Astrocyte (in vitro differentiated cells and primary cell): ENCODE results near the gene RUFY3.
"Not testable (repeated sequence)": the region's sequence is repeated elsewhere in the genome, so short reads cannot be mapped to it uniquely, and the experiment has no call there.

Experiments used
- EZH2 ChIP-seq: IDR thresholded peaks from 2 replicates; pipeline ENCODE4 v1.6.1; 2012; ENCODE audit warnings: mild to moderate bottlenecking, low read length, inconsistent platforms; ENCODE audit not compliant: insufficient read depth
- TF ChIP-seq, protein P1 (sequence below): IDR thresholded peaks from 2 replicates; pipeline ENCODE4 v1.5.1; 2011; ENCODE audit warnings: low read depth, mild to moderate bottlenecking, inconsistent platforms, low read length, moderate library complexity; ENCODE audit not compliant: insufficient read depth

DNA sequence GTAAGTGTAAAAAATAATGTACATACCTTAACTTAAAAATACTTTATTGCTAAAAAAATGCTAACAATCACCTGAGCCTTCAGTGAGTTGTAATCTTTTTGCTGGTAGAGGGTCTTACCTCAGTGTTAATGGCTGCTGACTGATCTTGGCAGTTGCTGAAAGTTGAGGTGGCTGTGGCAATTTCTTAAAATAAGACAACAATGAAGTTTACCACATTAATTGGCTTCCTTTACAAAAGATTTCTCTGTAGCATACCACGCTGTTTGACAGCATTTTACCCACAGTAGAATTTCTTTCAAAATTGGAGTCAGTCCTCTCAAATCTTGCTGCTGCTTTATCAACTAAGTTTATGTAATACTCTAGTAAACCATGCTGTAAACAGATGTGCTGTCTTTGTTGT lies 47.6 kb downstream of the RUFY3 start:
- TF ChIP-seq, protein P1, sequence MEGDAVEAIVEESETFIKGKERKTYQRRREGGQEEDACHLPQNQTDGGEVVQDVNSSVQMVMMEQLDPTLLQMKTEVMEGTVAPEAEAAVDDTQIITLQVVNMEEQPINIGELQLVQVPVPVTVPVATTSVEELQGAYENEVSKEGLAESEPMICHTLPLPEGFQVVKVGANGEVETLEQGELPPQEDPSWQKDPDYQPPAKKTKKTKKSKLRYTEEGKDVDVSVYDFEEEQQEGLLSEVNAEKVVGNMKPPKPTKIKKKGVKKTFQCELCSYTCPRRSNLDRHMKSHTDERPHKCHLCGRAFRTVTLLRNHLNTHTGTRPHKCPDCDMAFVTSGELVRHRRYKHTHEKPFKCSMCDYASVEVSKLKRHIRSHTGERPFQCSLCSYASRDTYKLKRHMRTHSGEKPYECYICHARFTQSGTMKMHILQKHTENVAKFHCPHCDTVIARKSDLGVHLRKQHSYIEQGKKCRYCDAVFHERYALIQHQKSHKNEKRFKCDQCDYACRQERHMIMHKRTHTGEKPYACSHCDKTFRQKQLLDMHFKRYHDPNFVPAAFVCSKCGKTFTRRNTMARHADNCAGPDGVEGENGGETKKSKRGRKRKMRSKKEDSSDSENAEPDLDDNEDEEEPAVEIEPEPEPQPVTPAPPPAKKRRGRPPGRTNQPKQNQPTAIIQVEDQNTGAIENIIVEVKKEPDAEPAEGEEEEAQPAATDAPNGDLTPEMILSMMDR = not testable (repeated sequence)
- not testable (repeated sequence) for TF ChIP-seq EZH2
